GM19463 (cell line): ENCODE measurements around the gene ARHGAP32.

ENCODE experiments used
- ATAC-seq: cut with Tn5 transposase; IDR thresholded peaks from one replicate; pipeline ENCODE4 v1.9.1; 2021; ENCODE audit warnings: mild to moderate bottlenecking, moderate library complexity; ENCODE audit not compliant: unreplicated experiment

Gene ARHGAP32

DNA sequence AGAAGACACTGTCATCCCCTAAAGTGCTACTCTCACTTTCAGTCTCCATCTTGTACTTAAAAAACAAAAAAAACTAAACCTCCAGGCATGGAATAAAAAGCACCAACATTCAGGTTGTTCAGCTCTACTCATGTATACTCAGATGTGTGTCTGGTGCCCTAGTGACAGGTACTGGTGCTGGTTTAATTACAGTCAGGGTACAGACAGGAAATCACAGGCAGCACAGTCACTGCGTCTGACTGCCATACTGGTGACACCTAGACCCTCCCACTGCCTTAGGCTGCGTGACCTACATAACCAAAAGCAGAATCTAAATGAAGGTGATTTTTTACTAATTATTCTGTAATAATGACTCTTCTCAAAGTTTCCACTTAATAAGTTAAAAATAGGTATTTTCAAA lies at the start of gene ARHGAP32:
Gene ARHGAP32, minus strand, starts transcription at position 176 of the 400 bp plus-strand sequence. Its CDS starts 127 bp downstream, at position 49.
- ATAC-seq = no peak

DNA sequence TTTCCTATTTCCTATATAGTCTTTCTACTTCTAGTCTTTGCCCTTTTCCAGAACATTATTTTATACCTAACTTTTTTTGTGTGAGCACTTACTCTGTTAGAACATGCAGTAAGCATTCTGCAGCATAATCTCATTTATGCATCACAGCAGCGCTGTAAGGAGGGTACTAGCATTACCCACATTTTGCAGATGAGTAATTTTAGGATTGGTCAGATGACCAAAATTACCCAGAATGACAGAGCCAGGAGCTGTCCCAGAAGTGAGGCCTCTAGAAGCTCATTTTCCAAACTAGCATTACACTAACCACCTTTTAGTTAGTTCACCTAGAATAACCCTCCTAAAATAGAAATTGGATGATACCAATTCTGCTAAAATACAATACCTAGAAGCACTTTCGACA lies 47.1 kb upstream of the ARHGAP32 start:
- no peak for ATAC-seq

DNA sequence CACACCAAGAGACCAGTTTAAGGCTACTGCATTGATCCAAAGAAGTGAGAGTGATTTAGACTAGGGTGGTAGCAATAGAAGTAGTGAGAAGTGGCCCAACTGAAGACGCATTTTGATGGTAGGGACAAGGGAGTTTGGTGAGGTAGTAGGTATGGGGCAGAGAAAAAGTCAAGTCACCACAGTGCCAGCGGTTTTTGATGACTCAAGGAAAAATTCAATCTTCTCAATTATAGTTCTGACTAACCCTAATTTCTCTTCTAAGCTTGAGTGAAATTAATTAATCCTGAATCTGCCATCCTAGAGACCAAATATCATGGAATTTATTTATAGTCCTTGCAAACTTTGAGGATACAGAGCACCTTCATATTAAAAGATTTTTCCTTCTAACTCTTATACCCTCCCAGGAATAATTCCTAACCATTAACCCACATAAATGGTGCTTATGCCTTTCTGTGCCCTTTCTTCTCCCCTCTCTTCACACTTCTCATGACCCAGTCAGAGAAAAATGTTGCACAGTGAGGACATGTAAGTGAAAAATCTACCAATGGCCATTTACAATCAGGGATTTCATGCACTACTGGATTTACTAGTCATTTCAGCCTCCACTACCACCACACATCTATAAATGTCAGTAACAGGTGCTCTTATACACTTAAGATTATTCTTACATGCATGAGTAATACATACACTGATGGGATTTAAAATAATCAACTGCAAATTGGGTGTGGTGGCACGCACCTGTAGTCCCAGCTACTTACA lies 45.9 kb upstream of the ARHGAP32 start:
- no peak for ATAC-seq

DNA sequence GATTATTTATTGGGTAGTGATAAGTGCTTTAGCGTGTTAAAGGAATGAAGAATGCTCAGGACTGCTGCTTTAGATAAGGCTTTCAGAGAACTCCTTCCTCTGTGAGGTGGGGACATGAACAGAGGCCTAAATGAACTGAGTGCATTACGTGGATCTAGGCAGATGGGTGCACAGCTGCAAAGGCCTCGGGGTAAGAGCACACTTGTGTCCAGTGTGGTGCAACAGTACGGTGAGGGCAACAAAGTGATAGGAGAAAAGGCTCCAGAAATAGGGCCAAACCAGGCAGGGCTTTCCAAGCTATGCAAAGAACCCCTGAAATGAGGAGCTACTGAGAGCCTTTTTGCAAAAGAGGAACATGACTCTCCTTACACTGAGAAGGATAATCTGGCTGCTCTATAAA lies 45.3 kb upstream of the ARHGAP32 start:
- ATAC-seq = no peak

DNA sequence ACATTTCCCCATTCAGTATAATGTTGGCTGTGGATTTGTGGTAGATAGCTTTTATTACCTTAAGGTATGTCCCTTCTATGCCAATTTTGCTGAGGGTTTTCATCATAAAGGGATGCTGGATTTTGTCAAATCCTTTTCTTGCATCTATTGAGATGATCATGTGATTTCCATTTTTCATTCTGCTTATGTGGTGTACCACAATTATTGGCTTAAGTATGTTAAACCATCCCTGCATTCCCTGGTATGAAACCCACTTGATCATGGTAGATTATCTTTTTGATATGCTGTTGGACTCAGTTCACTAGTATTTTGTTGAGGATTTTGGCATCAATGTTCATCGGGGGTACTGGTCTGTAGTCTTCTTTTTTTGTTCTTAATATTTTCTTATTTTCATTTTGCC lies 44.7 kb upstream of the ARHGAP32 start:
- no peak for ATAC-seq

DNA sequence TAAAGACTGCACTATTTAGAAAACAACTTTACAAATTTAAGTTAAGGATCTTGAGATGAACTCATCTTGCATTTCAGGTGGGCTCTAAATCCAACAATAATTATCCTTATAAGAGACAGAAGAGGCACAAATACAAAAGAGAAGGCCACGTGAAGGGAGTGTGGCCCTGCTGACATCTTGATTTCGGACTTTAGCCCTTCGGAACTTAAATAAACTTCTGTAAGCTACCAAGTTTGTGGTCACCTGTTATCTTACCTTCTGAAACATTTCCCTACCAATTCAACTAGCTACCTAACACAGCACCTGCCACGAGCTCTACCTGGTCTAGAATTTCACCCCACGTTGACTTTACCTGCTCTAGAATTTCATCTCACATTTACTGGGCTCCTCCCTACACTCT lies 42.9 kb upstream of the ARHGAP32 start:
- no peak for ATAC-seq

DNA sequence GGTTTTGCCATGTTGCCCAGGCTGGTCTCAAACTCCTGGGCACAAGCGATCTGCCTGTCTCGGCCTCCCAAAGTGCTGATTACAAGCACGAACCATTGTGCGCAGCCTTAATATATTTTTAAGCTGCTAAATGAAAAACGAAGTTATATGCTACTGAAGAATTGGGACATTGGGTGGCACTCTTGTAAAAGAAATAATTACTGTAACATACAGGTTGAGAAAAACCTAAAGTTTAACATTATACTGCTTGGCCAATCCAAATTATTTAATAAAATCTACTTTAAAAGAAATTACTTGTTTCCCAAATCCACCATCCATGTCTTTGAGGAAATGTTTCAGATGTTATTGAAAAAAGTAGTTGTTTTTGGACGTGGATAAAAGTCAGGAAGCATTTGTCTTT lies 37.9 kb upstream of the ARHGAP32 start:
- ATAC-seq = no peak

DNA sequence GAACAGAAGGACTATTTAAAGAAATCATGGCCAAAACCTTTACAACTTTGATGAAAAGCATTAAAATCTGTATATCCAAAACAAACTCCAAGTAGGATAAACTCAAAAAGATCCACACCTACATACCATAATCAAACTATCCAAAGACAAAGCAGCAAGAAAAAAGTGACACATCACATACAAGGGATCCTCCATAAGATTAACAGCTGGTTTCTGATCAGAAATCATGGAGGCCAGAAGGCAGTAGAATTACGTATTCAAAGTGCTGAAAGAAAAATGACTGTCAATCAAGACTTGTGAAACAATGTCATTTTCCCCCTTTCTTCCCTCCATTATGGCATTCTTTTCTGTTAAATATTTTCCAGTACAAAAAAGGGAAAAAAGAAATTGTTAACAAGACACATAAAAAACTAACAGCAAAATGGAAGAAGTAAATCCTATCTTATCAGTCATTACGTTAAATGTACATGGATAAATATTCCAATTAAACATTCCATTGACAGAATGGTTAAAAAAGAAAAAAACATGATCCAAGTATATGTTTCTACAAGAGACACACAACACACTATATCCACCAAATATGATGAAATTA lies 34.2 kb upstream of the ARHGAP32 start:
- ATAC-seq = no peak

DNA sequence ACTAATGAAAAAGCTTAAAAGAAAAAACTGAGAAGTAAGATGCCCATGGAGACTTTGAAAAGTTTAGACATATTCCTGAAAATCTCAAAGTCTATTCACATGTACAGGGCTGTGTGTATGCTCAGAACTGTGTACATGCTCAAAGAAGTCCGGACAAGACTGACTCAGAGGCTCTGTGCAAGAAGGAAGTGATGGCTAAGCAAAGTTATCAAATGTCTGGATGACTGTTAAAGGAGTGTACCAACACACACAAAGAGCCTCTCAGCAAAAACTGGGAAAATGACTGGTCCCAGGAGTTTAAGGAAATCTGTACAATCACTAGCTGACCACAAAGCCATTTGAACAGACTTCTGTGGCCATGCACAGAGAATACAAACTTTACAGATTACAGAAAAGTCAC lies 33.1 kb upstream of the ARHGAP32 start:
- ATAC-seq = no peak

DNA sequence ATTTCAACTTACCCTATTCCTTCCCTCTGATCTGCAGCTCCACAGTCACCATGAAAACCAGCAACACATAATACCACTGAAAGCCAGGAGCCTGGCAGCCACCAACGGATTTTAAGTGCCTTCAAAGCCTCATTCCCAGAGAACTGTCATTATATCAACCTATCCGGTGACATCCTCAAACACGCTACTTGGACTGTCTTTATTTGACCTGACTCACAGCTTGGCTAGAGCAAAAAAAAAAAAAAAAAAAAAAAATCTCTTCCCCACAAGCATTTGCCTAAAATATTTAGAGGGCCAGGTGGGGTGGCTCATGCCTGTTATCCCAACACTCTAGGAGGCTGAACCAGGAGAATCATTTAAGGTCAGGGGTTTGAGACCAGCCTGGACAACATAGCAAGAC lies 32.4 kb upstream of the ARHGAP32 start:
- ATAC-seq = no peak

DNA sequence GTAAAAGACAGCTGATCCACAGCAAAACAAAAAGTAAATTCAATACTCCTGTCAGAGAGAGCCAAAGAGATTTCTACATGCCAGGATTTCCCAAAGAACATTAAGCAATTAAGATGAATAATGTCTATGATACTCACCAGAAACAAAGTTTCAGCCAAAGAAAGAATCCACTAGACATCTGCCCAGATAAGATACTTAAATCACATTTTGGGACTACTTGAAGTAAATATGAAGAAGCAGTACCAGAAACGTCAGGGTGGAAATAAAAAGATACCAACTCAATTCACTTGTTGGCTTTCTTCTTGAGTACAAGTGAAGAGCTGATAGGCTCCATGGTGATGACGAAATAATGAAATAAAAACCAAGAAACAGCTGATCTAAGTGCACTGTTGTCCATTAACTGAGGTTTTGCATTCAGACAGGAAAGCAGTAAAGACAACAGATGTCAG lies 31.6 kb upstream of the ARHGAP32 start:
- ATAC-seq = no peak

DNA sequence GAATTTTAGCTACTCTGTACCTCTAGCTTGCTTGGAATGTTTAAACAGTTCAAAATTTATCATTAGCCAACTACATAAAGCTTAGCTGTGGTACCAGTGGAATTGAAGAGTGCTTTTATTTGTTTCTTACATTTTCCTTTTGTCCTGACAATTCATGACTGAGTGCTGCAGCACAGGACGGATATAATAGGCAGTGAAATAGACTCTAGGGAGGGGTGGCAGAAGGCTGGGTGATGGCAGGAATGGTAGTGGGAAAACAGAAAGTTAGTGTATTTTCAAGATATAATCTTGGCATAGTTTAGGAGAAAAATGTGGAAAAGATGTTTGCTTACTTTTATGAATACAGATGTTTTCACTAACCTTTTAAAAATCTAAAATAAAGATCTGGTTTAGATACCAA lies 31.1 kb upstream of the ARHGAP32 start:
- ATAC-seq = no peak

DNA sequence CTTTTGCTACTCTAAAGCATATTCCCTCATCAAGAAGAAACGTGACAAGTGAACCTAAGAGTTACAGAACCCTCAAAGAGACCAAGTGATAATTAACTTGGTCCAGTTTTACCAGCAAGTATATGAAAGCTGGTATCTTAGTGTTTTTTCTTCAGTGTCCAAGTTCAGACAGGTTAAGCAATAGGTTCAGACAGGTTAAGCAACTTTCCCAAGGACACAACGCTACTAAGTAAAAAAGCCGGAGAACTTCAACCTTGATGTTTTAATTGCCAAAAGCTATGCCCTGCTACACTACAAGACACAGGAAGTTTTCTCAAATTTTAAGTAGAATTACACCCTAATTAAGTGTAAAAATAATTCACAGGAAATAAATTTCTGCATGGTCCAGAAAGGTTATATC lies 30.0 kb upstream of the ARHGAP32 start:
- no peak for ATAC-seq

DNA sequence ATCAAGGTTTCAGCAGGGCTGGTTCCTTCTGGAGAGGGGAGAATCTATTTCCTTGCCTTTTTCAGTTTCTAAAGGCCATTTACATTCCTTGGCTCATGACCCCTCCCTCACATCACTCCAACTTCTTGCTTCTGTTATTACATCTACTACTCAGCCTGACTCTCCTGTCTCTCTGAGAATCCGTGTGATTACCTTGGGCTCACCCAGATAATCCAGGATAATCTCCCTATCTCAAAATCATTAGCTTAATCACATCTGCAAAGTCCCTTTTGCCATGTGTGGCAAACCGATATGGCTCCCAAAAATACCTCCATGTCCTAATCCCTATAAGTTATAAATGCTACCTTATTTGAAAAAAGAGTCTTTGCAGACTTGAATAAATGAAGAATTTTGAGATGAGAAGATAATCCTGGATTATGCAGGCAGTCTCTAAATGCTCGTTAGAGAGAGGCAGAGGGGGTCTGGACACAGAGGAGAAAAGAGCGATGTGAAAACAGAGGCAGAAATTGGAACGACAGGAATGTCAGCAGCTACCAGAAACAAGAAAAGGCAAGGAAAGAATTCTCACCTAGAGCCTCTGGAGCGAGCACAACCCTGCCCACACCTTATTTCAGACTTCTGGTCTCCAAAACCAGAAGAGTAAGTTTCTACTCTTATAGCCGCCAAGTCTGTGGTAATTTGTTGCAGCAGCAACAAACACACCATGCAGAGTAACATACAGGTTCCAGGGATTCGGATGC lies 23.6 kb upstream of the ARHGAP32 start:
- ATAC-seq = no peak

DNA sequence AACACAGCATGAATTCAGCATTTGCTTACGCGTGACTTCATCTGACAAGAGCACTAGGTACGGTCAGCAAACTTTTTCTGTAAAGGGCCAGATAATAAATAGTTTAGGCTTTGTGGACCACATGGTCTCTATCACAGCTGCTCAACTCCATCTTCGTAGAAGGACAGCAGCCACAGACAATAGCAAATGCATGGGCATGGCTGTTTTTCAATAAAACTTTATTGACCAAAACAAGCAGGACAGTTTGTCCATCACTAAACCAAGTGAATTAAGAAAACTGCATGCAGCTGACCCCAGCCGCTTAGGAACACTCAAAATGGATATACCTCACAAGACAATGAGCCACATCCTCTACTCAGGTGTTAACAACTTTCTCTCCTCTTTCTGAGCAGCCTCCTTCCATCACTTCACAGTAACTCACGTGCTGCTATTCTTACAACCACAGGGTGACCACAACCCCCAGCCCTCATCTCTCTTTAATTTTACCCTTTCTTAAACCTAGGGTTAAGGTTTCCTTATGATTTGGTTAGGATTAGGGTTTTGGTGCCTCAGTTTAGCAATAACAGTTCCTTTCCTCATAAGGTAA lies 22.7 kb upstream of the ARHGAP32 start:
- no peak for ATAC-seq

DNA sequence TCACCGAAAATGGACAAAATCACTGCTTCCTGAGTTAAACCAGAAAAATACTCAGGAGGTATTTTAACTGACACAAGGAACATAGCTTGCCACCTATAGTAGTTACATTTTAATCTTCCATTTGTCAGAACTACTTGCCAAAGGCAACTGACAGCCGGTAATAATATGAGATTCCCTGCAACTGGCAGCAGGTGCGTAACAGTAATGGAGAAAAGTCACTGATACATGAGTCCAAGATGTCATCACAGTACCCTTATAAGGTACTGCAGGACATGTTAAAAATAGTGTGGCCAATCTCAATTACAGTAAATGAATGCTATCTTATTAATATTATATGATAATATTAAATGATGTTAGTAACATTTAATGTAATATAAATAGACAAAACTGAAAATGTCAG lies 21.1 kb upstream of the ARHGAP32 start:
- ATAC-seq = no peak

DNA sequence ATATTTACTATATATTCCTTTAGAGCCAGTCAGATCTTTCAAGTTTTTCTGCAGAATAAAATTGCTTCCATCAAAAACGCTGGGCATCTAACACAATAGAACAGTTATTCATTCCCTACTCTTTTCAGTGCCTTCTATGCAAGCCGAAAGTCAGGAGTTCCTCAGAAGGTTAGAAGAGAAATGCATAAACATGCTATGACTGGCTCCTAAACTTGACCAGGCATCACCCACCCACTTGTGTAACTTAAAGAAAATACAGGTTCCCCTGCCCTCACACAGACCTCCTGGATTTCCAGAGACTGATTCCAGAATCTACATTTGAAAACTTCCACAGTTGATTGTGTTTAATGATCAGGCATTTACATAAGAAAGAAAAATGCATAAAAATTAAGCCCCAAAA lies 19.3 kb upstream of the ARHGAP32 start:
- ATAC-seq = no peak

DNA sequence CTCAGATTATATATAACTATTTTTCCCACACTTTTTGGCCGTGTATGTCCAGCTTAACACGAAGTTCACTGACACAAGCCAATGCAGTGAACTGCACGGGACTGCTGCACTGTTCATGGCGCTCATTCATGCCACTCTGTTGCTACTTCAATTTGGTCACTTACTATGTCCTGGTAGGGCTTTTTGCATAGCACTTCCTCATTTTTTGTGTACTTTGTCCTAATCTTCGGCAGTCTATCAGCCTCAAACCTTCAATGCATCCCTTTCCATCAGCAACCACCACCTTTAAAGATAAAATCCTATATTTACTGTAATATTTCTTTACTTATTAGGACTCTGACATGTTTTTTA lies 18.7 kb upstream of the ARHGAP32 start:
- ATAC-seq = no peak

DNA sequence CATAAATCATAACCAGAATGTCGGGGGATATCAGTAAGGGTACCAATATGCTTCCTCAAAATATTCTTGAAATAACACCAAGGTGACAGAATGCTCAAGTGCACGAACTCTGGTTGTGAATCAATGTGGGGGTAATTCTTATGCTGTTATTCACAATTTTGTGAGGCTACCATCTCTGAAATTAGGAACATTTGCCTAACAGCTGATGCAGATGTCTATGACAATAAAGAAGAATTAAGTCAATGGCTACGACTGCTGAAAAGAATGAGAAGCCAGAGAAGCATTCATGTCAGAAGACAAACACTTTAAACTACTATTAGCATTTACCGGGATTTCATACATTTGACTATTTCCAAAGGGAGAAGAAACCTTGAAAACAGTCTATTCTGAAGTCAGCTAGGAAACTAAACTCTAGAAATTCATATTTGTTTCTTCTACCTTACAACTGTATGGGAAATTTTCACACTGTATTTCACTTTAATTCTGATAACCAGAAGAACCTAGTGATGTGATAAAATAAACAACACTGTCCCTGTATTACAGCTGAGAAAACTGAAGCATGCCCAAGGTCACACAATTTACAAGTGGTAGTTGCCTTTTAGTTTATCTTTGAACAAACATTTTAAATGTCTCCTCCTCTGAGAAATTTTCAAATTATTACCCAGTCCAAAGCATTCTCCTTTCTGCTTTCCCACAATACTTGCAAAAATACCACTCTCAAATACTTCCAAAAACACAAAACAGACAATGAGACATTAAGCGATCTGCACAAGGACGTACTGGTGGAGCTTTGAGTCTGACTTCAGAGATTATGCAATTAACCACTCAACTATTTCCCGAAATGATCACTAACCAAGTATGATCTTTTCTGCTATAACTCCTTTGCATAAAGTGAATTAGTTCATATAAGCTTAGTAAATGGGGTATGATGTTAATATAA lies 18.0 kb upstream of the ARHGAP32 start:
- no peak for ATAC-seq

DNA sequence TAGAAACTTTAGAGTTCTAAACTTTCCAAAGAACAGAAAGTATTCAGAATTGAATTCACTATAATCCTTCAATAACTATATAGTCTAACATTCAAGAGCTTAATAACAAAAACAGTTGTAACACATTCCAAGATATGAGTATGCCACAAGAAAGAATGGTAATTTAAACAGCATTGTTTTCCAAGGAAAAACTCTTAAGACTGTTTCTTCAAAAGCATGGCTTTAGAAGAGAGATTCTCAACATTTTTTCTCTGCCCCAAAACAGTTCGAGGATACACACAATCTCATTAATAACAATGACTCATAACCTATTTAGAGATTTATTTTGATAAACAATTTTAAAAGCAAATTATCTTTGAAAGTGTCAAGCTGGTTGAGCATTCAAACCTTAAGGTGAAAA lies 16.7 kb upstream of the ARHGAP32 start:
- no peak for ATAC-seq
